SK-N-SH treated with all-trans-retinoic acid at 6 μM for 48 hours (cell line): ENCODE data around the gene CERT1.

Experiments
- RARB ChIP-seq: fragments of 250-450 bp; sonication (Bioruptor Pico); IDR thresholded peaks from 2 replicates; pipeline ENCODE4 v1.8.0; 2021; ENCODE audit warnings: mild to moderate bottlenecking, moderate library complexity
- ZNF70 ChIP-seq: fragments of 450-650 bp; formaldehyde crosslinking; IDR thresholded peaks from 2 replicates; pipeline ENCODE4 v1.5.0; 2020; ENCODE audit warnings: mild to moderate bottlenecking, moderate library complexity

DNA sequence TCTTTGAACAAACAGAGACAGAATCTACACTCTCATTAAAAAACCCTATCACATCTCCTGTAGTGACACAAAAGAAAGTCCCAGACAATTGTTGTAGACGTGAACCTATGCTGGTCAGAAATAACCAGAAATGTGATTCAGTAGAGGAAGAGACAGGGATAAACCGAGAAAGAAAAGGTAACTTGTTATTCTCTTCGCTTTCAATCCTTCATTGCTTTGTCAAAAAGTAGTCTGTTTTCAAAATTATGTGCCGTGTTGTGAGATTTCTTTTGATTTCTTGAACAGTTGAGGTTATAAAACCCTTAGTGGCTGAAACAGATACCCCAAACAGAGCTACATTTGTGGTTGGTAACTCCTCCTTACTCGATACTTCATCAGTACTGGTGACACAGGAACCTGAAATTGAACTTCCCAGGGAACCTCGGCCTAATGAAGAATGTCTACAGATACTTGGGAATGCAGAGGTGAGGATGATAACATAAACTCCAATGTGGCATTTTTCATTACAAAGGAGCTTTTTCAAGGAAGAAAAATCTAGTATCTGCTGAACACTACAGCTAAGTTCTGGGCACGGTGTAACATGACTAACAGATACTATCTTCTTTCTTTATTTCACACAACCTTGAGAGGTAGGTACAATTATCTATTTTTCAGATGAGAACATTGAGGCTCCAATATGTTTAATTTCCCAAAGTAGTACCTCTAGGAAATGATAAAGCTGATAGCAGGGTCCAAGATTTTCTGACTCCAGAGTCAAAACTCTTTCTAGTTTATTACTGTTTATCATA, 160.1 kb downstream of the CERT1 start:
- TF ChIP-seq RARB (CRISPR knock-in tag) (no peak), ZNF70 (CRISPR knock-in tag) (no peak)
